ENCODE data around the gene ZNF211.
A peak's percentile ranks its signal among the peaks of the same experiment; 100 is the strongest.

ZNF211 gene

DNA sequence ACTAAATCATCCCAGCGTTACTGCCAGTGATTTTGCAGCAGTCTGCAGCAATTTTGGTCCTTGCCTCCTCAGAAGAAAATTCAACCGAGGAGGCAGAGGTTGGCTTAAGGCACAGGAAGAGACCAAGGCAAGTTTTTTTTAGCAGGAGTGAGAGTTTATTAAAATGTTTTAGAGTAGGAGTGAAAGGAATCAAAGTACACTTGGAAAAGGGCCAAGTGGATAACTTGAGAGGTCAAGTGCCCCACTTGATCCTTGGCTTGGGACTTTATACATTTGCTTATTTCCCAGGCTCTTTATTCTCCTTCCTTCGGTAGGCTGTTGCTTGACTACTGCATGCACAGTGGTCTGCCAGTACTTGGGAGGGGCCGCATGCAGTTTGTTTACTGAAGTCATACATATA lies 21.9 kb upstream of the ZNF211 start:
- DNase-seq (ENCODE audit: low read depth): no peak
- H3K4me3 ChIP-seq (ENCODE audit: low read depth, low read length): no peak overlapping the region
- TF ChIP-seq, protein P1, sequence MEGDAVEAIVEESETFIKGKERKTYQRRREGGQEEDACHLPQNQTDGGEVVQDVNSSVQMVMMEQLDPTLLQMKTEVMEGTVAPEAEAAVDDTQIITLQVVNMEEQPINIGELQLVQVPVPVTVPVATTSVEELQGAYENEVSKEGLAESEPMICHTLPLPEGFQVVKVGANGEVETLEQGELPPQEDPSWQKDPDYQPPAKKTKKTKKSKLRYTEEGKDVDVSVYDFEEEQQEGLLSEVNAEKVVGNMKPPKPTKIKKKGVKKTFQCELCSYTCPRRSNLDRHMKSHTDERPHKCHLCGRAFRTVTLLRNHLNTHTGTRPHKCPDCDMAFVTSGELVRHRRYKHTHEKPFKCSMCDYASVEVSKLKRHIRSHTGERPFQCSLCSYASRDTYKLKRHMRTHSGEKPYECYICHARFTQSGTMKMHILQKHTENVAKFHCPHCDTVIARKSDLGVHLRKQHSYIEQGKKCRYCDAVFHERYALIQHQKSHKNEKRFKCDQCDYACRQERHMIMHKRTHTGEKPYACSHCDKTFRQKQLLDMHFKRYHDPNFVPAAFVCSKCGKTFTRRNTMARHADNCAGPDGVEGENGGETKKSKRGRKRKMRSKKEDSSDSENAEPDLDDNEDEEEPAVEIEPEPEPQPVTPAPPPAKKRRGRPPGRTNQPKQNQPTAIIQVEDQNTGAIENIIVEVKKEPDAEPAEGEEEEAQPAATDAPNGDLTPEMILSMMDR (IDR thresholded peaks at IDR 0.05; ENCODE audit: insufficient read depth, low read depth, low read length, missing control alignments): no peak

DNA sequence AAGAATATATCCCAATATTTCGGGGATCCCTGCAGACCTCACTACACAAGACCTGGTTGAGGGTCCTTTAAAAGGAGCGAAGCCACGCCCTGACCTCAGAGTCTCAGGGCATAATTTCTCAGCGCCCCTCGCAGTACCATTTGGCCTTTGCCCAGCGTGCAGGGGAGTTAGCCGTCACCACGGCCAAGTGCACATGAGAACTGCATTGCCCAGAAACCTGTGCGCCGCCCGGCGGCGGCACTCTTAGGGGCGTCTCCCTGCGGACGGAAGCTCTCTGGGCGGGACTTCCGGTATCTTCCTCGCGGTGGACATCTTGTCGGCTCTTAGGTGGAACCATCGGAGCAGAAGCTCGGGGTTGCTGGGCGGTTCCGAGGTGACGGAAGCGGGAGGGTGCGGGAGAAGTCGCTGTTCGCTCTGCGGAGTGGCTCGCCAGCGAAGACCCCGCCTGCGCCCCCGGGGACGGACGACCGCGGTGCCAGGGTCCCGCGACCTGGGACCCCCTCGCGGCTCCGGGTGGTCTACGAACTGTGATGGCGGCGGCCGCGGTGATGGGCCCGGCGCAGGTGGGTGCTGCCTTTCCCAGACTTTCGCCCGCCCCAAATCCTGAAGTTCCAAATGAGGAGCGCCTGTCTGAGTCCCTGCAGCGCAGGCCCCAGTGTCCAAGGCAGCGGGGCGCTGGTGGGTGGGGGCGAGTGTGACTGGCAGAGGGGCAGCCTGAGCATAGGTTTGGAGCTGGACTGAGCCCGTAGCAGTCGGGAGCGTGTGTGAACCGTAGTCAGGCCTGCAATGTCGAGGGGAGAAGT lies 18.8 kb upstream of the ZNF211 start, which contains the start of gene ZNF134:
Gene ZNF134, plus strand, starts transcription at position 302 of the 803 bp plus-strand sequence. CDS start 5,227 bp downstream, outside the sequence.
- TF ChIP-seq, protein P1 (IDR thresholded peaks at IDR 0.05; ENCODE audit: insufficient read depth, low read depth, low read length, missing control alignments): no peak
- peak; percentile 96 for DNase-seq (ENCODE audit: low read depth)
- peak within 1 kb of the TSS; percentile 83 for H3K4me3 ChIP-seq (ENCODE audit: low read depth, low read length)

DNA sequence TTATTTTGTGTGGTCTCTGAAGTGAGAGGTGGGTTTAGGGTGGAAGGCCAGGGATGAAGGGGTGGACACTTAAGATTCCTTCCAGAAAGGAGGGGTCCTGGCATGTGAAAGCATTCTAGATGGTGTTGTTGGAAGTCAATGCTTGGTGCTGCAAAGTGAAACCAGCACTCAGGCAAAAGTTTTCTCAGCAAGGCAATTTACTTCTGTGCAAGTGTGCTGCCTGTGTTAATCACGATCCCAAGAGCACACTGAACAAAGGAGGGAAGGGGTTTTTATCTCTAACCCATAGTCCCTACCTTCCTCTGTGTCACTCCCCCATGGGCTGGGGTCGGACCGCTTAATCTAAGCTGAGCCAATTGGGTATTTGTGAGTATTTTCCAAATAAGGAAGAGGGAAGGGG lies 17.6 kb upstream of the ZNF211 start:
- DNase-seq (ENCODE audit: low read depth): no peak
- no peak overlapping the region for H3K4me3 ChIP-seq (ENCODE audit: low read depth, low read length)
- TF ChIP-seq, protein P1 (IDR thresholded peaks at IDR 0.05; ENCODE audit: insufficient read depth, low read depth, low read length, missing control alignments): no peak

DNA sequence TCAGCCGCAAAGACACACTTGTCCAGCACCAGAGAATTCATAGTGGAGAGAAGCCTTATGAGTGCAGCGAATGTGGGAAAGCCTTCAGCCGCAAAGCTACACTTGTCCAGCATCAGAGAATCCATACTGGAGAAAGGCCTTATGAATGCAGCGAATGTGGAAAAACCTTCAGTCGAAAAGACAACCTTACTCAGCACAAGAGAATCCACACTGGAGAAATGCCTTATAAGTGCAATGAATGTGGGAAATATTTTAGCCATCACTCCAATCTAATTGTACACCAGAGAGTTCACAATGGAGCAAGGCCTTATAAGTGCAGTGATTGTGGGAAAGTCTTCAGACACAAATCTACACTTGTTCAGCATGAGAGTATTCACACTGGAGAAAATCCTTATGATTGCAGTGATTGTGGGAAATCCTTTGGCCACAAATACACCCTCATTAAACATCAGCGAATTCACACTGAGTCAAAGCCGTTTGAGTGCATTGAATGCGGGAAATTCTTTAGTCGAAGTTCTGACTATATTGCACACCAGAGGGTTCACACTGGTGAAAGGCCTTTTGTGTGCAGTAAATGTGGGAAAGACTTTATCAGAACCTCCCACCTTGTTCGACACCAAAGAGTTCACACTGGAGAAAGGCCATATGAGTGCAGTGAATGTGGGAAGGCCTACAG lies 12.2 kb upstream of the ZNF211 start:
- H3K4me3 ChIP-seq (ENCODE audit: low read depth, low read length): no peak overlapping the region
- DNase-seq (ENCODE audit: low read depth): peak; percentile 28
- TF ChIP-seq, protein P1 (IDR thresholded peaks at IDR 0.05; ENCODE audit: insufficient read depth, low read depth, low read length, missing control alignments): no peak

DNA sequence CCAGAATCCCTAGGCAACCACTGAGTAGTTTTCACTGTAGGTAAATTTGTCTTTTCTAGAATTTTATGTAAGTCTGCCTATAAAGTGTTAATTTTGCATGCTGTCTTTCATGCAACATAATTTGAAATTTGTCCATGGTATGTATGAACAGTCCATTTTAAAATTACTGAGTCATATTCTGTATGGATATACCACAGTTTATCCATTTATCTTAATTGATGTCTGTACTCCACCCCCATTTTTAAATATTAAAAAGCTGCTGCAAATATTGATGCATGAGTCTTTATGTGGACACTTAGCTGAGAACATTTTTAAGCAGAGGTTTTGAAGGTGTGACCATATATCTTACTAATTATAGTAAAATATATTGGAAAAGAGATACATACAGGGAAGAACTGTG lies 9.9 kb upstream of the ZNF211 start:
- no peak for DNase-seq (ENCODE audit: low read depth)
- no peak overlapping the region for H3K4me3 ChIP-seq (ENCODE audit: low read depth, low read length)
- TF ChIP-seq, protein P1 (IDR thresholded peaks at IDR 0.05; ENCODE audit: insufficient read depth, low read depth, low read length, missing control alignments): no peak

DNA sequence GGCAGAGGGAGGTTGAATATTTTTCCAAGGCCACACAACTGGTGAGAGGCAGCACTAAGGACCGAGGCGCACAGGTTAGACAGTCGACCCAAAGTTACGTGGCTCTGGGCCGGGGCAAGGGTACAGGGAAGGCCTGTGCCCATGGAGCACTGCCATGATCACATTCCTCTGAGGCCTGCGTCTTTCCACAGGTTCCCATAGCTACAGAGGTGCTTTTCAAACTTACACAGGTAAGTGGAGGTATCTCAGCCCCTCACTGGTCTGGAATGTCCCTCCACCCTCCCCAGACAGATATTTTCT lies 814 bp downstream of the ZNF211 start:
- no peak for DNase-seq (ENCODE audit: low read depth)
- H3K4me3 ChIP-seq (ENCODE audit: low read depth, low read length): peak overlapping the region; percentile 78
- TF ChIP-seq, protein P1 (IDR thresholded peaks at IDR 0.05; ENCODE audit: insufficient read depth, low read depth, low read length, missing control alignments): no peak
